ENCODE data around the gene MACROD2. TPM values are rescaled to one million over a fixed set of nuclear protein-coding genes. Genes with fewer than 3 reads are reported as not detected.

Gene MACROD2
- total RNA-seq, 1 experiment from 2014 or later = 3.1 TPM

- no peak for TF ChIP-seq CTCF (IDR thresholded peaks at IDR 0.05; ENCODE audit: unreplicated experiment)
- intact Hi-C loops (cut with micrococcal nuclease) = no loop called here
- POLR2A ChIA-PET = no interaction called here
Measured at GRCh38 chr20:15623215-15623614, 1627.9 kb downstream of the MACROD2 start.

DNA sequence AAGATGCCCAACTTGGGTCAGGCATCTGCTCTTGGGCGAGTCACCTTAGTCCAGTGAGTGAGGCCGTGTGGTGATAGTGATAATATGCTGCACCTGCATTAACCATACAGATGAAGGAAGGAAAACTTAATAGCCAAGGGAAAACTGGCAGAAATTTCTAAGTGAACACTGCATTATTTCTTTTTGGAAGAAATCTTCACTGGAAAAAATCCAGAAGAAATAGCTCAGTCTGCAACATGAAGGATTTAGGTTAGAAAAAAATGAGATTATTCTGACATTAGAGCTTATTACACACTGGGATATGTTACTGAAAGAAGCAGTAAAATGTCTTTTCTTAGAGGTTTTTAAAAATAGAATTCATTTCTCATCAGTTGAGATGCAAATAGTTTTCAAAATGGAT is 1630.7 kb downstream of the MACROD2 start:
- DNase-seq (ENCODE audit: unreplicated experiment) = no peak
- intact Hi-C loops (cut with micrococcal nuclease) = no loop called here
- no peak overlapping the region for H3K27ac Mint-ChIP-seq (ENCODE audit: low read depth, unreplicated experiment)
- no peaks in the 10 kb centered on the region for H3K4me1 Mint-ChIP-seq (ENCODE audit: insufficient read depth, unreplicated experiment)
- ChIA-PET CTCF (no interaction called here), POLR2A (no interaction called here)
- no peak overlapping the region for H3K4me3 Mint-ChIP-seq (ENCODE audit: unreplicated experiment)
- H3K9me3 Mint-ChIP-seq (ENCODE audit: unreplicated experiment) = no peaks in the 10 kb centered on the region
- TF ChIP-seq CTCF (IDR thresholded peaks at IDR 0.05; ENCODE audit: unreplicated experiment) = no peak
- no TSS peak for BruUV-seq (replicated peaks)
- no peaks in the 10 kb centered on the region for H3K36me3 Mint-ChIP-seq (ENCODE audit: insufficient read depth, unreplicated experiment)
- H3K27me3 Mint-ChIP-seq (ENCODE audit: insufficient read depth, unreplicated experiment) = no peaks in the 10 kb centered on the region

More at GRCh38 chr20:15623215-15623614, 1627.9 kb downstream of the MACROD2 start:
- Mint-ChIP-seq H3K4me3 (ENCODE audit: unreplicated experiment) (no peak overlapping the region), H3K27me3 (ENCODE audit: insufficient read depth, unreplicated experiment) (no peaks in the 10 kb centered on the region), H3K4me1 (ENCODE audit: insufficient read depth, unreplicated experiment) (peaks cover 5% of the 10 kb centered on the region), H3K36me3 (ENCODE audit: insufficient read depth, unreplicated experiment) (no peaks in the 10 kb centered on the region), H3K9me3 (ENCODE audit: unreplicated experiment) (no peaks in the 10 kb centered on the region), H3K27ac (ENCODE audit: low read depth, unreplicated experiment) (no peak overlapping the region)
- CTCF ChIA-PET = interaction anchor here (0.6 to 0.7 kb wide), 2 partner anchors 16 to 308 kb away, joined by 3 read pairs; no protein-coding TSS in a partner anchor
- no peak for DNase-seq (ENCODE audit: unreplicated experiment)
- no TSS peak for BruUV-seq (replicated peaks)

- Mint-ChIP-seq H3K27ac (ENCODE audit: low read depth, unreplicated experiment) (no peak overlapping the region), H3K36me3 (ENCODE audit: insufficient read depth, unreplicated experiment) (no peaks in the 10 kb centered on the region), H3K4me1 (ENCODE audit: insufficient read depth, unreplicated experiment) (no peaks in the 10 kb centered on the region), H3K27me3 (ENCODE audit: insufficient read depth, unreplicated experiment) (no peaks in the 10 kb centered on the region), H3K9me3 (ENCODE audit: unreplicated experiment) (no peaks in the 10 kb centered on the region), H3K4me3 (ENCODE audit: unreplicated experiment) (no peak overlapping the region)
- no peak for TF ChIP-seq CTCF (IDR thresholded peaks at IDR 0.05; ENCODE audit: unreplicated experiment)
- CTCF ChIA-PET = interaction anchor here (0.6 to 0.7 kb wide), 4 partner anchors 11 to 1134 kb away, joined by 3 read pairs; no protein-coding TSS in a partner anchor
- POLR2A ChIA-PET = interaction anchor here (0.6 kb wide), 1 partner anchor 112 kb away, joined by 3 read pairs; no protein-coding TSS in a partner anchor
- BruUV-seq (replicated peaks) = no TSS peak
- no peak for DNase-seq (ENCODE audit: unreplicated experiment)
- intact Hi-C loops (cut with micrococcal nuclease) = no loop called here
Measured at GRCh38 chr20:15627089-15627488, 1631.8 kb downstream of the MACROD2 start.

DNA sequence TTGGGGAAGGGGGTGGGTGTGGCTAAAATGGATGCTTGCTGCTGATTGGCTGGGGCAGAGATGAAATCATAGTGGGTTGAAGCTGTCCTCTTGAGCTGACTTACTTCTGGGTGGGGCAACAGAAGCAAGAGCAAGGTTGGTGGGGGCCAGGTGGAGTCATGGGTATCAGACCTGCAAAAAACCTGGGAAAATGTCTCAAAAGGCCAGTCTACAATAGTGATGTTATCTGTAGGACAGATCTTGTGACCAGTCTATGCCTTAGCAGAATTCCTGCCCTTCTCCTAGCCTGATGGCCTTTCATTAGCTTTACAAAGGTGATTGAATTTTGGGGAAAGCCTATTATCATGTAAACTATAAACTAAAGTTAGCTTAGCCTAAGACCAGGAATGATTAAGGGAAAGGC is 1632.2 kb downstream of the MACROD2 start:
- ChIA-PET POLR2A (no interaction called here), CTCF (interaction anchor here (0.5 to 1.0 kb wide), 5 partner anchors 11 to 729 kb away, joined by 3 to 4 read pairs (median 3); no protein-coding TSS in a partner anchor)
- no TSS peak for BruUV-seq (replicated peaks)
- TF ChIP-seq CTCF (IDR thresholded peaks at IDR 0.05; ENCODE audit: unreplicated experiment) = no peak
- Mint-ChIP-seq H3K9me3 (ENCODE audit: unreplicated experiment) (no peaks in the 10 kb centered on the region), H3K4me1 (ENCODE audit: insufficient read depth, unreplicated experiment) (no peaks in the 10 kb centered on the region), H3K27me3 (ENCODE audit: insufficient read depth, unreplicated experiment) (no peaks in the 10 kb centered on the region), H3K36me3 (ENCODE audit: insufficient read depth, unreplicated experiment) (no peaks in the 10 kb centered on the region), H3K27ac (ENCODE audit: low read depth, unreplicated experiment) (no peak overlapping the region), H3K4me3 (ENCODE audit: unreplicated experiment) (no peak overlapping the region)
- intact Hi-C loops (cut with micrococcal nuclease) = no loop called here
- DNase-seq (ENCODE audit: unreplicated experiment) = no peak

Measured in MCF 10A (cell line).